ENCODE results near the gene FASTKD3. TPM values are rescaled to one million over a fixed set of nuclear protein-coding genes. Genes with fewer than 3 reads are reported as not detected.

FASTKD3 gene
- total RNA-seq, 2 donors from 2014 or later, result 1.3 to 9.1 TPM

DNA sequence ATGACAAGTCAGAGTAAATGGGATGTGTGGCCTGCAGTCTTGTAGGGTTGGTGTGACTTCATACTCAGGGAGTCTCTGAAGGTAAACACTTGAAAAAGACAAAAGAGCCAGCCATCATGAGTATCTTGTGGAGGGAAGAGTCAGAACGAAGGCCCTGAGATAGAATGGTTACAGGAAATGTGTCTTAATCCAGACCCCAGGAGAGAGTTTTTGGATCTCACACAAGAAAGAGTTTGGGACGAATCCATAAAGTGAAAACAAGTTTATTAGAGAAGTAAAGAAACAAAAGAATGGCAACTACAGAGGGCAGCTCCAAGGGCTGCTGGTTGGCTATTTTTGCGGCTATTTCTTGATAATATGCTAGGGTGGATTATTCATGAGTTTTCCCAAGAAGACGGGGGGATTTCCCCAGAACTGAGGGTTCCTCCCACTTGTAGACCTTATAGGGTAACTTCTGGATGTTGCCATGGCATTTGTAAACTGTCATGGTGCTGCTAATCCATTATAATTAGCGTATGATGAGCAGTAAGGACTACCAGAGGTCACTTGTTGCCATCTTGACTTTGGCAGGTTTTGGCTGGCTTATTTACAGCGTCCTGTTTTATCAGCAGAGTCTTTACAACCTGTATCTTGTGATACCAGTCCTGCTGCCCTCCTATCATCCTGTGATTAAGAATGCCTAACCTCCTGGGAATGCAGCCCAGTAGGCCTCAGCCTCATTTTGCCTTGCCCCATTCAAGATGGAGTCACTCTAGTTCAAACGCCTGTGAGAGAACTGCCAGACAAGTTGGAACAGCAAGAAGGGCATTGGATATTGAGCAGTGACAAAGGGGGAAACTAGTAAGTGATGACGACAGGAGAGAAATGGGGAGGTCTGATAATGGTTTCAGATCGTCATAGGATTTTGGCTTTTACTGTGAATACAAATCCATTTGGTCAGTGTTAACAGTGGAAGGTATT lies 34.1 kb upstream of the FASTKD3 start:
- Histone ChIP-seq H3K4me1 (no peaks in the 10 kb centered on the region), H3K4me3 (no peak overlapping the region), H3K9me3 (peaks cover 0 to 6% (median 0%) of the 10 kb centered on the region in 3 donors), H3K27ac (no peak overlapping the region), H3K36me3 (replicated peaks in 1 of 2; ENCODE audit: insufficient read depth in 1 of 2, low read depth in 2 of 2) (peaks cover 0 to 21% of the 10 kb centered on the region in 2 donors), H3K27me3 (no peaks in the 10 kb centered on the region)
- intact Hi-C loops (cut with DNase I), result no loop called here
- WGBS, 2 donors, result 84 to 92% methylated on average over 9 of the region's 9 CpGs
- ATAC-seq (no peak), DNase-seq (no peak)
- TF ChIP-seq POLR2A (IDR thresholded peaks at IDR 0.05), result no peak
- TF ChIP-seq, protein P1, sequence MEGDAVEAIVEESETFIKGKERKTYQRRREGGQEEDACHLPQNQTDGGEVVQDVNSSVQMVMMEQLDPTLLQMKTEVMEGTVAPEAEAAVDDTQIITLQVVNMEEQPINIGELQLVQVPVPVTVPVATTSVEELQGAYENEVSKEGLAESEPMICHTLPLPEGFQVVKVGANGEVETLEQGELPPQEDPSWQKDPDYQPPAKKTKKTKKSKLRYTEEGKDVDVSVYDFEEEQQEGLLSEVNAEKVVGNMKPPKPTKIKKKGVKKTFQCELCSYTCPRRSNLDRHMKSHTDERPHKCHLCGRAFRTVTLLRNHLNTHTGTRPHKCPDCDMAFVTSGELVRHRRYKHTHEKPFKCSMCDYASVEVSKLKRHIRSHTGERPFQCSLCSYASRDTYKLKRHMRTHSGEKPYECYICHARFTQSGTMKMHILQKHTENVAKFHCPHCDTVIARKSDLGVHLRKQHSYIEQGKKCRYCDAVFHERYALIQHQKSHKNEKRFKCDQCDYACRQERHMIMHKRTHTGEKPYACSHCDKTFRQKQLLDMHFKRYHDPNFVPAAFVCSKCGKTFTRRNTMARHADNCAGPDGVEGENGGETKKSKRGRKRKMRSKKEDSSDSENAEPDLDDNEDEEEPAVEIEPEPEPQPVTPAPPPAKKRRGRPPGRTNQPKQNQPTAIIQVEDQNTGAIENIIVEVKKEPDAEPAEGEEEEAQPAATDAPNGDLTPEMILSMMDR (IDR thresholded peaks at IDR 0.05), result no peak

DNA sequence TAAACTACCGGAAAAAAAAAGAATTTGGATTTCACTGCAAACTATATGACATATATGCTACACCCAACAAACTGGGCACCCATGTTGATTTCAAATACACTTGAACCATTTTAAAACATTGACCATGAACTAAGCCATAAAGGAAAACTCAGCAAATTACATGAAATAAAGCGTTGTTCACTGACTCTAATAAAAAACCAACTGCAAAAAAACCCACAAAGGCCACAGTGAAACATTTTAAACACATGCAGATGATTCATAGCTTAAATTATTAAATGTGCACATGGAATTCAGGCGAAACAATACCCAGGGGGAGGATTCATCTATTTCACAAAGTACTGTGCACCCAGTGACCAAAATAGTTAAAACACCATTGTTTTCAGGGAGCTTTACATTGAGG lies 33.4 kb upstream of the FASTKD3 start:
- Histone ChIP-seq H3K9me3 (no peaks in the 10 kb centered on the region), H3K36me3 (replicated peaks in 1 of 2; ENCODE audit: insufficient read depth in 1 of 2, low read depth in 2 of 2) (peaks cover 0 to 21% of the 10 kb centered on the region in 2 donors), H3K4me1 (no peaks in the 10 kb centered on the region), H3K27ac (no peak overlapping the region), H3K4me3 (no peak overlapping the region), H3K27me3 (no peaks in the 10 kb centered on the region)
- intact Hi-C loops (cut with DNase I), result no loop called here
- 64 to 95% methylated on average over 3 of the region's 3 CpGs for WGBS, 2 donors
- ATAC-seq, result no peak
- DNase-seq, result no peak
- TF ChIP-seq POLR2A (IDR thresholded peaks at IDR 0.05), result no peak
- TF ChIP-seq, protein P1 (IDR thresholded peaks at IDR 0.05), result no peak

DNA sequence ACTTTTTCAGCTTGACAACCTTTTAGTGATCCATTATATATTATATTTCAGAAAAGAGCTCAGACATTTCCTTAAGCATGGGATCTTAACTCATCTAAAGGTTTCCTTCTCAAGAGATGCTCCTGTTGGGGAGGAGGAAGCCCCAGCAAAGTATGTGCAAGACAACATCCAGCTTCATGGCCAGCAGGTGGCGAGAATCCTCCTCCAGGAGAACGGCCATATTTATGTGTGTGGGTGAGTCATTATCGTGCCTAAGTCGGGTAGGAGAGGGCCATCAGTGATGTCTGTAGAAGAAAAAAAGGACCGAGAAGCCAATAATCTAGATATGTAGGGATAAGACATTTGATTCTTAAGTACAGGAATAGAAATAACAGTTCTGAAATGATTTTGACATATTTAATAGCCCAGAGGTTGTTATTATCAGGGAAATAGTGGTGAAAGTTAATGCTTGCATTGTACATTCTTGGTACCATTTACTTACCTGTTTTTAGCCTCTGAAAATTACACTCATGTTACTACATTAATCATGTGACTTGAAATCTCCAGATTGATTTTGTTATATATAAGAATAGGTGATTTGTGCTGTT lies 28.3 kb upstream of the FASTKD3 start:
- WGBS, 2 donors, result 77 to 78% methylated on average over 5 of the region's 5 CpGs
- ATAC-seq, result no peak
- Histone ChIP-seq H3K27me3 (no peaks in the 10 kb centered on the region), H3K36me3 (replicated peaks in 1 of 2; ENCODE audit: insufficient read depth in 1 of 2, low read depth in 2 of 2) (peaks cover 8 to 30% of the 10 kb centered on the region in 2 donors), H3K27ac (no peak overlapping the region), H3K4me1 (no peaks in the 10 kb centered on the region), H3K9me3 (no peaks in the 10 kb centered on the region), H3K4me3 (no peak overlapping the region)
- peak in 1 of 4 donors; percentile 15 for DNase-seq
- TF ChIP-seq POLR2A (IDR thresholded peaks at IDR 0.05), result no peak
- TF ChIP-seq, protein P1 (IDR thresholded peaks at IDR 0.05), result peak in 2 of 7 experiments; percentile 8 to 10
- intact Hi-C loops (cut with DNase I), result no loop called here

DNA sequence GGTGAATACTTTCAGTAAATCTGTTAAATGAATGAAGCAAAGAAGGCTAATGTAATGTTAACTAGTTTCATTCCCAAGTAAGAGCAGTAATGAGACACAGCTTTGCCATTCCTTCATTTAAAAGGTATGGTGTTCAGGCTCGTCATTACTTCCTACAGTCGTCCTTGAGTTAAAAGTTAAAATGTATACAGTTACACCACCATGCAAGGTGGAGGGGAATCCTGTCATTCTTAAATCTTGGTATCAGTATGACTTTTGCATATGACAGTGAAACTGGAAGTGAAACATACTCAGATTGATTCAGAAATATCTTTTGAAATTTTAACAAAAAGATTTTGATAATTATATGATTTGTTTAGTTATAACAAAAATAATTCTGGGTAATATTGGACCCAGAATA lies 26.0 kb upstream of the FASTKD3 start:
- ATAC-seq (no peak), DNase-seq (no peak)
- no peak overlapping the region for H3K4me3 ChIP-seq
- intact Hi-C loops (cut with DNase I), result no loop called here
- no peaks in the 10 kb centered on the region for H3K9me3 ChIP-seq
- no peaks in the 10 kb centered on the region for H3K4me1 ChIP-seq
- no peaks in the 10 kb centered on the region for H3K27me3 ChIP-seq
- 64 to 76% methylated on average over 2 of the region's 2 CpGs for WGBS, 2 donors
- no peak for TF ChIP-seq POLR2A (IDR thresholded peaks at IDR 0.05)
- TF ChIP-seq, protein P1 (IDR thresholded peaks at IDR 0.05), result no peak
- peaks cover 8 to 30% of the 10 kb centered on the region in 2 donors for H3K36me3 ChIP-seq (replicated peaks in 1 of 2; ENCODE audit: insufficient read depth in 1 of 2, low read depth in 2 of 2)
- H3K27ac ChIP-seq, result no peak overlapping the region
